Left kidney (tissue), 1 donor: ENCODE results near the gene NEXN. TPM values are rescaled to one million over a fixed set of nuclear protein-coding genes. Genes with fewer than 3 reads are reported as not detected.

ENCODE experiments used
- polyA plus RNA-seq: library from polyadenylated mRNA; unstranded; fragments of 120-200 nt; gene quantifications from one replicate; pipeline ENCODE4 v1.2.1, GENCODE V29; 2013; ENCODE audit not compliant: insufficient read length

Gene NEXN
- polyA plus RNA-seq, 1 donor = 12.7 TPM

Other genes starting within 250 kb of the NEXN start
- 73.0 TPM for gene ZZZ3, start 206.0 kb upstream of the NEXN start, polyA plus RNA-seq
- gene USP33, start 128.8 kb upstream of the NEXN start, polyA plus RNA-seq = 121 TPM
- gene MIGA1, start 109.0 kb upstream of the NEXN start, polyA plus RNA-seq = 22.9 TPM
- 426 TPM for gene FUBP1, start 90.4 kb downstream of the NEXN start, polyA plus RNA-seq
- gene DNAJB4, start 116.3 kb downstream of the NEXN start, polyA plus RNA-seq = 50.9 TPM
- 21.6 TPM for gene GIPC2, start 157.3 kb downstream of the NEXN start, polyA plus RNA-seq